Cardiac muscle cell (in vitro differentiated cells and primary cell): Measurements from ENCODE around the gene PAPLN. TPM values are rescaled to one million over a fixed set of nuclear protein-coding genes. Genes with fewer than 3 reads are reported as not detected.
"Not testable (repeated sequence)": the region's sequence is repeated elsewhere in the genome, so short reads cannot be mapped to it uniquely, and the experiment has no call there.

Experiments used
- DNase-seq, 2 donors: peaks; one replicate each; pipeline versions ENCODE4 v3.0.0 to v3.0.0-alpha.2; 2010 to 2017; ENCODE audit warnings: low read depth in 1 of 2, low spot score in 1 of 2
- H3K27ac ChIP-seq: fragments of 200-600 bp; sonication (generic); 2 replicates; pipeline ENCODE4 v1.5.1; 2016
- H3K27me3 ChIP-seq: fragments of 200-600 bp; sonication (generic); 2 replicates; pipeline ENCODE4 v1.6.0; 2016; ENCODE audit warnings: control low read depth
- H3K36me3 ChIP-seq: fragments of 200-600 bp; sonication (generic); 2 replicates; pipeline ENCODE4 v1.5.1; 2016; ENCODE audit warnings: control low read depth
- H3K4me1 ChIP-seq: fragments of 200-600 bp; sonication (generic); 2 replicates; pipeline ENCODE4 v1.8.1; 2017; ENCODE audit warnings: low read depth, mild to moderate bottlenecking, mixed run types
- H3K4me3 ChIP-seq: fragments of 200-600 bp; sonication (generic); 2 replicates; pipeline ENCODE4 v1.5.1; 2016; ENCODE audit warnings: mild to moderate bottlenecking
- H3K9me3 ChIP-seq: fragments of 200-600 bp; sonication (generic); 2 replicates; pipeline ENCODE4 v1.5.1; 2017; ENCODE audit warnings: low read depth, mild to moderate bottlenecking, control low read depth
- polyA plus RNA-seq: library from polyadenylated mRNA; unstranded; fragments of >200 nt; fragmentation: Nextera tagmentation; extraction: Ambion mirVana; gene quantifications from 2 replicates; pipeline ENCODE4 v1.2.1, GENCODE V29; 2016
- total RNA-seq: library from RNA; depleted of rRNA; stranded (reverse); fragments of >200 nt; gene quantifications from 2 replicates; pipeline ENCODE4 v1.2.3, GENCODE V29; 2016
- TF ChIP-seq, protein P1 (sequence below): IDR thresholded peaks from 2 replicates; pipeline ENCODE4 v1.5.1; 2012; ENCODE audit warnings: low read depth, mild to moderate bottlenecking, low read length

The PAPLN gene
- total and polyA plus RNA-seq, 2 experiments from 2014 or later = 1.7 to 4.2 TPM

DNA sequence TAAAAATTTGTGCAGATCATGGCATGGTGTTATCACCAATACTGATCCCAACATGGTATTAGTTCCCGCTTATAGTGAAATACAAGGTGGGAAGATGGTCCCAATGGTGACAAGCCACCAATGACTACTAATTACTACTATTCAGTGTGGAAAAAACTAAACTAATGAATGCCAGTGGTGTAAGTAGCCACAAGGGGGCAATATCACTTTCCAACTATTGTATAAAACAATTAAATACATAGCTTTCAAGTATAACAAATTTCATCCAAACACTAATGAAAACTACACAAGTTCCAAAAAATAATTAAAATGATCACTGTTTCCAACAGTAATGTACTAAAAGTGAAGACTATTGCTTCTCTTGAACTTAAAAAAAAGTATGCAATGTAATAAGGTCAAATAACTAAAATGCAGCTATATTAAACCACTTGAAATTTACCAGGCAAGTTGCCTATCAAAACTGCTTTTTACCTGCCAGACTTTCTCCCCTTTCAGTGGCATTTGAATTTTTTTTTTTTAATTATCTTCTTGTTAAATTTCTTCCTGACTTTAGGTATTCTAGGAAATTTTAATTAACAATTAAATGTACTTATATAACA is 58.0 kb downstream of the PAPLN start:
- H3K27me3 ChIP-seq = no peaks in the 10 kb centered on the region
- H3K9me3 ChIP-seq = no peaks in the 10 kb centered on the region
- H3K4me1 ChIP-seq = no peaks in the 10 kb centered on the region
- TF ChIP-seq, protein P1, sequence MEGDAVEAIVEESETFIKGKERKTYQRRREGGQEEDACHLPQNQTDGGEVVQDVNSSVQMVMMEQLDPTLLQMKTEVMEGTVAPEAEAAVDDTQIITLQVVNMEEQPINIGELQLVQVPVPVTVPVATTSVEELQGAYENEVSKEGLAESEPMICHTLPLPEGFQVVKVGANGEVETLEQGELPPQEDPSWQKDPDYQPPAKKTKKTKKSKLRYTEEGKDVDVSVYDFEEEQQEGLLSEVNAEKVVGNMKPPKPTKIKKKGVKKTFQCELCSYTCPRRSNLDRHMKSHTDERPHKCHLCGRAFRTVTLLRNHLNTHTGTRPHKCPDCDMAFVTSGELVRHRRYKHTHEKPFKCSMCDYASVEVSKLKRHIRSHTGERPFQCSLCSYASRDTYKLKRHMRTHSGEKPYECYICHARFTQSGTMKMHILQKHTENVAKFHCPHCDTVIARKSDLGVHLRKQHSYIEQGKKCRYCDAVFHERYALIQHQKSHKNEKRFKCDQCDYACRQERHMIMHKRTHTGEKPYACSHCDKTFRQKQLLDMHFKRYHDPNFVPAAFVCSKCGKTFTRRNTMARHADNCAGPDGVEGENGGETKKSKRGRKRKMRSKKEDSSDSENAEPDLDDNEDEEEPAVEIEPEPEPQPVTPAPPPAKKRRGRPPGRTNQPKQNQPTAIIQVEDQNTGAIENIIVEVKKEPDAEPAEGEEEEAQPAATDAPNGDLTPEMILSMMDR = peak; percentile 68
- no peak overlapping the region for H3K4me3 ChIP-seq
- H3K27ac ChIP-seq = peak overlapping the region; percentile 46
- peaks cover 15% of the 10 kb centered on the region for H3K36me3 ChIP-seq
- peak; percentile 53 to 62 for DNase-seq

DNA sequence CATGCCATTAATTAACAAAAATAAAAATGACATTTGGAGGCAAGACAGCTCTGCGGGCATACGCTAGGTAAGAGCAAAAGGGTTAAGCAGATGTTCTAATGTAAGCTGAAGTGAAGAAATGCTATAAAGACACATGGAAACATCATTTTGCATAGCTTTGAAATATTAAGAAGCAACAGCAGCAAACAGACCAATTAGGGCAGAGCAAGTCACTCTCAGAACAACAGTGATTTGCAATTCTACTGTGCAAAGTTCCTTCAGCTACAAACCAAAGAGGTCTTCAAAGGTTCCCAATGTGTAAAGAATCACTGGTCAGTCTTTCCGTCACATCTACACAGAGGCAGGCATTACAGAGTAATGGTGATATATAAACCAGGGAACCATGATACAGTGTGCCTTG is 68.2 kb downstream of the PAPLN start:
- Histone ChIP-seq H3K27me3 (no peaks in the 10 kb centered on the region), H3K4me3 (no peak overlapping the region), H3K27ac (no peak overlapping the region), H3K36me3 (no peaks in the 10 kb centered on the region), H3K9me3 (no peaks in the 10 kb centered on the region), H3K4me1 (peaks cover under 1% of the 10 kb centered on the region)
- TF ChIP-seq, protein P1 = no peak
- DNase-seq = no peak

DNA sequence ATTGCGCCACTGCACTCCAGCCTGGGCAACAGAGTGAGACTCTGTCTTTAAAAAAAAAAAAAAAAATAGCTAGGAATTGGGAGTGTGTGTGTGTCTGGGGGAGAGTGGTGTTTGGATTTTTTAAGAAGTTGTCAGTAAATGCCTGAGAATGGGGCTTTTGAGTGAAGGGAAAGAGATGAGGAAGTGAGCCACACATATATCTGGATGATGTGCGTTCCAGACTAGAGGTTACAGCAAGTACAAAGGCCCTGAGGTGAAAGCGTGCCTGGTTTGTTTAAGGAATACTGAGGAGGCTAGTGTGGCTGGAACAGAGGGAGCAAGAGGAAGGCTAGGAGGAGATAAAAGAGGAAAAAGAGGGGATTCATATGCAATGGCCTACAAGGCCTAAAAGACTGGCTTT is 70.0 kb downstream of the PAPLN start:
- no peaks in the 10 kb centered on the region for H3K27me3 ChIP-seq
- H3K9me3 ChIP-seq = no peaks in the 10 kb centered on the region
- H3K27ac ChIP-seq = no peak overlapping the region
- no peak for DNase-seq
- TF ChIP-seq, protein P1 = no peak
- no peak overlapping the region for H3K4me3 ChIP-seq
- H3K36me3 ChIP-seq = no peaks in the 10 kb centered on the region
- peaks cover 12% of the 10 kb centered on the region for H3K4me1 ChIP-seq

DNA sequence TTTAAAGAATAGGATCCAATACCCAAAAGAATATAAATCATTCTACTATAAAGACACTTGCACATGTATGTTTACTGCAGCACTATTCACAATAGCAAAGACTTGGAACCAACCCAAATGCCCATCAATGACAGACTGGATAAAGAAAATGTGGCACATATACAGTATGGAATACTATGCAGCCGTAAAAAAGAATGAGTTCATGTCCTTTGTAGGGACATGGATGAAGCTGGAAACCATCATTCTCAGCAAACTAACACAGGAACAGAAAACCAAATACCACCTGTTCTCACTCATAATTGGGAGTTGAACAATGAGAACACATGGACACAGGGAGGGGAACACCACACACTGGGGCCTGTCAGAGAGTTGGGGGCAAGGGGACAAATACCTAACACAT is 71.9 kb downstream of the PAPLN start:
- not testable (repeated sequence) for H3K27ac ChIP-seq, H3K4me3 ChIP-seq, DNase-seq, H3K36me3 ChIP-seq, H3K9me3 ChIP-seq, H3K27me3 ChIP-seq
- H3K4me1 ChIP-seq = peaks cover 12% of the 10 kb centered on the region

DNA sequence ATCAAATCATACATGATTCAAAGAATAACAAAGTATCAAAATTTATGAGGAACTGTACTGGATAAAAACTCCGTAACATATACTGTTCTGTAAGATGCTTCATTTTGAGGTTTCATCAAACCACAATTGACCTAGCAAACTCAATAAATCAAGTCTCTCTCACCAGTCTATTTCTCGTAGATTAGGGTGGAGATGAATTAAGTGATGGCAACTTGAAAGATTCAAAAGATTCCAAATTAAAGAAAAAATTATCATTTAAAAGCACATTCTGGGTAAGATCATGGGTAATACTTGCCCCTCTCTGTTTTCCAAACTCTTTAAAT is 74.4 kb downstream of the PAPLN start:
- Histone ChIP-seq H3K9me3 (no peaks in the 10 kb centered on the region), H3K4me1 (peaks cover 12% of the 10 kb centered on the region), H3K27ac (peak overlapping the region; percentile 47), H3K4me3 (no peak overlapping the region), H3K27me3 (no peaks in the 10 kb centered on the region), H3K36me3 (no peaks in the 10 kb centered on the region)
- DNase-seq = no peak
- TF ChIP-seq, protein P1 = no peak

DNA sequence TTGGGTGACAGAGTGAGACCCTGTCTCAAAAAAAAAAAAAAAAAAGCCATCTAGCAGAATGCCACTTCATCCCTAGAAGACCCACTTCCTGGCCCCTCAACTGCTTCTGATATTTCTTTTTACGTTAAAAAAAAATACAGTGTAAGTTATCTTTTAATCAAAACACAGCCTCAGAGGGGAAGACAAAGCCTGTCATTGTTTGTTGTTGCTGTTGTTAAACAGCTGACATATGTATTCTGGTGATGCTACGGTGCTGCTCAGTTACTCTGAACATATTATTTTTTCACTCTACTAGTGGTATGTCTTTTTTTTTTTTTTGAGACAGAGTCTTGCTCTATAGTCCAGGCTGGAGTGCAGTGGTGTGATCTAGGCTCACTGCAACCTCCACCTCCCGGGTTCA is 75.4 kb downstream of the PAPLN start:
- Histone ChIP-seq H3K9me3 (no peaks in the 10 kb centered on the region), H3K4me1 (peaks cover 12% of the 10 kb centered on the region)
- TF ChIP-seq, protein P1 = no peak

More for the DNA sequence above, 75.4 kb downstream of the PAPLN start:
- H3K4me3 ChIP-seq = no peak overlapping the region
- DNase-seq = no peak
- no peak overlapping the region for H3K27ac ChIP-seq
- no peaks in the 10 kb centered on the region for H3K36me3 ChIP-seq
- H3K27me3 ChIP-seq = no peaks in the 10 kb centered on the region
